Endothelial cell (in vitro differentiated cells): Measurements from ENCODE around the gene NDST1. TPM values are rescaled to one million over a fixed set of nuclear protein-coding genes. Genes with fewer than 3 reads are reported as not detected.
A peak's percentile ranks its signal among the peaks of the same experiment; 100 is the strongest.

Experiments
- DNase-seq: peaks from one replicate; pipeline ENCODE4 v3.0.0; 2021; ENCODE audit warnings: low spot score
- H3K27ac Mint-ChIP-seq: one replicate; pipeline ENCODE4 v1.8.0; 2021; ENCODE audit warnings: mixed read lengths, inconsistent platforms; ENCODE audit not compliant: unreplicated experiment
- H3K27me3 Mint-ChIP-seq: one replicate; pipeline ENCODE4 v1.8.0; 2021; ENCODE audit warnings: mild to moderate bottlenecking, moderate library complexity, mixed read lengths, inconsistent platforms; ENCODE audit not compliant: unreplicated experiment
- H3K36me3 Mint-ChIP-seq: one replicate; pipeline ENCODE4 v1.8.0; 2021; ENCODE audit warnings: mild to moderate bottlenecking, low read depth, mixed read lengths, inconsistent platforms; ENCODE audit not compliant: unreplicated experiment
- H3K4me1 Mint-ChIP-seq: one replicate; pipeline ENCODE4 v1.8.0; 2021; ENCODE audit warnings: mild to moderate bottlenecking, mixed read lengths, inconsistent platforms; ENCODE audit not compliant: unreplicated experiment
- H3K4me3 Mint-ChIP-seq: one replicate; pipeline ENCODE4 v1.8.0; 2021; ENCODE audit warnings: mild to moderate bottlenecking, mixed read lengths, inconsistent platforms; ENCODE audit not compliant: unreplicated experiment
- H3K9me3 Mint-ChIP-seq: one replicate; pipeline ENCODE4 v1.8.0; 2021; ENCODE audit warnings: mixed read lengths, inconsistent platforms; ENCODE audit not compliant: unreplicated experiment
- total RNA-seq: library from RNA; stranded (reverse); fragmentation: NEBNext Ultra II Directional; extraction: Animal tissue kit (Norgen Biotek cat#: 25700); gene quantifications from one replicate; pipeline ENCODE4 v1.2.1, GENCODE V29; 2021; ENCODE audit not compliant: unreplicated experiment
- TF ChIP-seq, protein P1 (sequence below): fragments of 200-600 bp; sonication (generic); IDR thresholded peaks from one replicate; pipeline ENCODE4 v1.5.0; 2021; ENCODE audit warnings: antibody characterized with exemption; ENCODE audit not compliant: unreplicated experiment

NDST1 gene
- total RNA-seq, 1 donor from 2014 or later, result 178 TPM

DNA sequence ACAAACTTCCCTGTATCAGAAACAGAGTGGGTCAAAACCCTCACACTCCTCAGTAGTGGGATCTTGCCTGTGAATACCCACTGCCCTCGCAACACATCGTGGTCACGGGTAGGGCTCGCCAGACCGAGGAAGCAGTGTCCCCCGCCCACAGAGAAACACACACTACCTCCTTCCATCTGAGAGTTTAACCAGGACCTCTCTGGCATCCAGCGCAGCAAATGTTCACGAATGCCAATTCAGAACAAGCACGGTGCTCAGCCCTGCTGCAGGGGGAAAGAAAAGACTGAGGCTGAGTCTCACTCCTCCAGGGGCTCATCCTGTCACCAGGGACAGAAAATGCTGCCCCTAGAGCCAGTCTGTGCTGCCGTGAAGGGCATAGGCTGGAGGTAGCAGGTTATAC is 90.1 kb downstream of the NDST1 start:
- TF ChIP-seq, protein P1, sequence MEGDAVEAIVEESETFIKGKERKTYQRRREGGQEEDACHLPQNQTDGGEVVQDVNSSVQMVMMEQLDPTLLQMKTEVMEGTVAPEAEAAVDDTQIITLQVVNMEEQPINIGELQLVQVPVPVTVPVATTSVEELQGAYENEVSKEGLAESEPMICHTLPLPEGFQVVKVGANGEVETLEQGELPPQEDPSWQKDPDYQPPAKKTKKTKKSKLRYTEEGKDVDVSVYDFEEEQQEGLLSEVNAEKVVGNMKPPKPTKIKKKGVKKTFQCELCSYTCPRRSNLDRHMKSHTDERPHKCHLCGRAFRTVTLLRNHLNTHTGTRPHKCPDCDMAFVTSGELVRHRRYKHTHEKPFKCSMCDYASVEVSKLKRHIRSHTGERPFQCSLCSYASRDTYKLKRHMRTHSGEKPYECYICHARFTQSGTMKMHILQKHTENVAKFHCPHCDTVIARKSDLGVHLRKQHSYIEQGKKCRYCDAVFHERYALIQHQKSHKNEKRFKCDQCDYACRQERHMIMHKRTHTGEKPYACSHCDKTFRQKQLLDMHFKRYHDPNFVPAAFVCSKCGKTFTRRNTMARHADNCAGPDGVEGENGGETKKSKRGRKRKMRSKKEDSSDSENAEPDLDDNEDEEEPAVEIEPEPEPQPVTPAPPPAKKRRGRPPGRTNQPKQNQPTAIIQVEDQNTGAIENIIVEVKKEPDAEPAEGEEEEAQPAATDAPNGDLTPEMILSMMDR, result no peak
- Mint-ChIP-seq H3K27me3 (peaks cover 8% of the 10 kb centered on the region), H3K4me1 (peaks cover 51% of the 10 kb centered on the region), H3K4me3 (no peak overlapping the region), H3K9me3 (no peaks in the 10 kb centered on the region), H3K27ac (peak overlapping the region; percentile 53), H3K36me3 (no peaks in the 10 kb centered on the region)
- DNase-seq, result no peak

DNA sequence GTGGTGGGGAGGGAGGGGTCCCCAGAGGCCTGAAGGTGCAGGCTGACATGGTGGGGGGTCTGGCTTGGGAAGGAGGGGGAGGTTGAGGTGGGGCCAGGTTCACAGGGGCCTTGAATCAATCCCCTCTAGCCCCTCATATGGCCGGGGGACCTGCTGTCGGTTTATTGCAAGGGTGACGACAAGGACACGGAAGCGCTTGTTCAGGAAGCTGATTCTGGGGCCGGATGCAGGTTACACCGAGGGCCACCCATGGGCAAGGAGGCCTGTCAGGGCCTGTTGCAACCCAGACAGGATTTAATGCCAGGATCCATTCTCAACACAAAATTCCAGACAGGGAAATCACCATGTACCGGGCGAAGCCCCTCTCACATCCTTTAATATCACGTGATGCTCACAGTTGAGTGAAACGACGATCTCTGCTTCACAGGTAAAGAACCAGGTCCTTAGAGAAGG is 90.9 kb downstream of the NDST1 start:
- no peaks in the 10 kb centered on the region for H3K36me3 Mint-ChIP-seq
- DNase-seq, result no peak
- no peaks in the 10 kb centered on the region for H3K9me3 Mint-ChIP-seq
- H3K4me3 Mint-ChIP-seq, result no peak overlapping the region
- H3K27ac Mint-ChIP-seq, result no peak overlapping the region
- TF ChIP-seq, protein P1, result no peak
- H3K27me3 Mint-ChIP-seq, result peaks cover 8% of the 10 kb centered on the region
- peaks cover 49% of the 10 kb centered on the region for H3K4me1 Mint-ChIP-seq

DNA sequence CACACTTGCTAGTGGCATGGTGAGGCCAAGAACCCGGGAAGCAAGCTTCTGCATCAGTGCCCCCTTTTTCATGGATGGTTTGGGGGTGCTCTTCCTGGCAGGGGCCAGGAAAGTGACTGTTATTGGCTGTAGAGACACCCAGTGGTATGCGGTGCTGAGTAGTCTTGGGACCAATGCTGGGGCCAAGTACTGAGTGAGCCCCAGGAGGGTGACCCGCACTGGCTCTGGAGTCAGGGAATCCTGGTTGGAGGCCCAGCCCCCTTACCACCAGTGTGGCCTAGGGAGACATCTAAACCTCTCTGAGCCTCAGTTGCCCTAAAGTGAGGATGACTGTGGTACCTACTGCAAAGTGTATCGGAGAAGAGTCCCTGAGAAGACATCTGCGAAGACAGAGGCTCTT is 91.3 kb downstream of the NDST1 start:
- TF ChIP-seq, protein P1, result no peak
- Mint-ChIP-seq H3K4me3 (no peak overlapping the region), H3K9me3 (no peaks in the 10 kb centered on the region), H3K36me3 (no peaks in the 10 kb centered on the region), H3K27me3 (peaks cover 8% of the 10 kb centered on the region), H3K27ac (no peak overlapping the region), H3K4me1 (peaks cover 49% of the 10 kb centered on the region)
- DNase-seq, result no peak

DNA sequence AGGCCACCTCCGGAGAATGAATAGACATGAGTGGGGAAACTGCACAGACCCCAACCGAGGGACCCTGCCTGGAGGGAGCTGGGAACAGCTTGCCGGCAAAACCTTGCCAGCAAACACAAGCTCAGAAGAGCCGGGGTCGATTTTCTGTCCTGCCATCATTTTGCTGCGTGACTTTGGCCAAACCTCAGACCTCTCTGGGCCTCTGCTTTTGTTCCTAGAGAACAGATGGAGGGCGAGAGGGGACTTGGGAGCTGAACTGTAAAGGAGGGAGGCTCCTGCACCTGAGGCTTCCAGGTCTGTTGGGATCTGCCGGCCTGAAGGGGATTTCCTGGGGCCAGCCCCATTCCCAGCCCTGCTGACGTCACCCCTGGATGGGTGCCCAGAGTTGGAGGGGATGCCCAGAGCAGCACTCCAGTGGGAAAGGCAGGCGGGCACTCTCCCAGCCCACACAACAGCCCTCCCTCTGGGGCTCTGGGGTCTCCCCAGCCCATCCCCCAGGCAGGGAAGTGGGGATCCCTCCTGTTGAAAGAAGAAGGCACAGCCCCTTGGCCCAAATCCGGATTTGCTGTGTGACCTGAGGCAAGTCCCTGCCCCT is 92.1 kb downstream of the NDST1 start:
- Mint-ChIP-seq H3K27ac (no peak overlapping the region), H3K36me3 (no peaks in the 10 kb centered on the region), H3K27me3 (peaks cover 7% of the 10 kb centered on the region), H3K9me3 (no peaks in the 10 kb centered on the region), H3K4me1 (peaks cover 47% of the 10 kb centered on the region), H3K4me3 (no peak overlapping the region)
- DNase-seq, result no peak
- TF ChIP-seq, protein P1, result no peak

DNA sequence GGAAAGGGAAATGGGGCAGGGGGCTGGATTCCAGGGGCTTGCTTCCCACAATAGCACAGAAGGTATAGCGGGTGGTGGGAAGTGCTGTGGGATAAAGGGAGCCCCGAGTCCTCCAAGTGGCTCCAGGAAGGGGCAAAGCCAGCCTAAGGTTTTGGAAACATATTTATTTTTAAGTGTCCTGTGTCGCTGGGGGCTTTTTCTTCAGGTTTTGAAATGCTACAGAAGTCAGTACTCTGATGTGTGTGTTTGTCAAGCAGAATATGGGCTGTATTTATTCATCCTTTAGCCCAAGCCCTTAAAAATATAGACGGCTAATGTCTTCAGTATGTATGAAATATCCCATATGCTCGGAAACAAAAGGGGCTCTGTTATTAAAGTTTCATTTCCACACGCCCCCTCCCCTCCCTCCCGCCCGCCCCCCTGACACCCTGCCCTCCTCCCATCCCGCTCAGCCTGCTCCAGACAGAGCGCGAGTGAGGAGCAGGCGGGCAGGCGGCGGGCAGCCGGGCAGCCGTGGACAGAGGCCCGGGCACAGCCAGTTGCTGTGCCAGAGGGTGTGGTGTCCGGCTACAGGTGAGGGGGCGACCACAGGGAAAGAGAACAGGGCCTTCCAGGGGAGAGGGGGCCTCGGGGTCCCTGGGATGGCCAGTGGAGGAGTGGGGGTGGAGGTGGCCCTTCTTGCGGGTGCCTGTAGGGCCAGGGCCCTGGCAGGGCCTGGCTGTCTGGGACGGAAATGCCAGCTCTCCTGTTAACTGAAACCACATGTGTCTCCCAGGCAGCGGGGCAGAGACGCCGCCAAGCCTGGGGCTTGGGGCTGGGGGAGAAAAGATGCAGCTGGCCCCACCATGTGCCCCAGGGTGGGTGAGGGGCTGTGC is 92.9 kb downstream of the NDST1 start:
- Mint-ChIP-seq H3K4me3 (no peak overlapping the region), H3K9me3 (no peaks in the 10 kb centered on the region), H3K27me3 (peaks cover 6% of the 10 kb centered on the region), H3K4me1 (peaks cover 48% of the 10 kb centered on the region), H3K27ac (no peak overlapping the region), H3K36me3 (no peaks in the 10 kb centered on the region)
- no peak for DNase-seq
- TF ChIP-seq, protein P1, result no peak
